Body of pancreas (tissue), 4 donors: Measurements from ENCODE around the gene KRTAP5-3.

Experiments
- CTCF ChIP-seq, 7 experiments: fragments of 450-650 bp in 4 of 7; fragments of 200-600 bp in 3 of 7; sonication (generic) in 3 of 7; IDR thresholded peaks; one replicate each; pipeline ENCODE4 v1.5.1; 2016 to 2019; ENCODE audit warnings: antibody characterized with exemption in 7 of 7
- POLR2A ChIP-seq, 3 donors: fragments of 450-650 bp; IDR thresholded peaks; one replicate each; pipeline ENCODE4 v1.6.1; 2016; ENCODE audit warnings: antibody characterized with exemption in 3 of 3, mild to moderate bottlenecking in 2 of 3

- TF ChIP-seq CTCF (IDR thresholded peaks at IDR 0.05) (no peak), POLR2A (IDR thresholded peaks at IDR 0.05) (peak; percentile 44 to 78 (median 62))
Observed at GRCh38 chr11:1572197-1573076, 35.8 kb downstream of the KRTAP5-3 start, which contains the start of gene DUSP8.
